ENCODE results near the gene TSPAN11. TPM values are rescaled to one million over a fixed set of nuclear protein-coding genes. Genes with fewer than 3 reads are reported as not detected.

Gene TSPAN11
- total RNA-seq, 1 experiment from 2014 or later, result 4.6 TPM

DNA sequence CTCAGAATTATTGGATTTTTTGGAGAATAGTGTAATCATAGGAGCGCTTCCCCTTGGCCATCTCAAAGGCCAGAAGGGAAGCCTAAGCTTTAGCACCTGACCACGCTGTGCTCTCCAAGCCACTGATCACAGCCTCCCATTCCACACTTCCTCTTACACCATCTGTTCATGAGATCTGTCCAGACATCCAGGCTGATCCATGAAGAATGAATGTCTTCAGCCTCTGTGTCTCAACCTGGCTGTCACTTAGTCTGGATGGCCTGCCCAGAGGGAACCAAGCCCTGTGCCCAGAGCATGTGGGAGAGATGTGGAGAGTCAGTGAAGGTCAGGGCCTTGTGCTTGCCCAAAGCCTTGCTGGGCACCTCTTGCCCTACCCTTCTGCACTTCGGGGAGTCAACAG is 40.5 kb downstream of the TSPAN11 start:
- no peak for TF ChIP-seq NR3C1 (CRISPR knock-in tag; conservative IDR thresholded peaks at IDR 0.05; ENCODE audit: low read depth)
- no peak for TF ChIP-seq JAZF1 (CRISPR knock-in tag; IDR thresholded peaks at IDR 0.05)
- no peak for TF ChIP-seq IRF2 (CRISPR knock-in tag; IDR thresholded peaks at IDR 0.05; ENCODE audit: borderline replicate concordance, low read depth)
- TF ChIP-seq, protein P1, sequence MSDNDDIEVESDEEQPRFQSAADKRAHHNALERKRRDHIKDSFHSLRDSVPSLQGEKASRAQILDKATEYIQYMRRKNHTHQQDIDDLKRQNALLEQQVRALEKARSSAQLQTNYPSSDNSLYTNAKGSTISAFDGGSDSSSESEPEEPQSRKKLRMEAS (CRISPR knock-in tag; IDR thresholded peaks at IDR 0.05), result no peak
- TF ChIP-seq ZNF671 (CRISPR knock-in tag; IDR thresholded peaks at IDR 0.05), result no peak
- TF ChIP-seq, protein P2, sequence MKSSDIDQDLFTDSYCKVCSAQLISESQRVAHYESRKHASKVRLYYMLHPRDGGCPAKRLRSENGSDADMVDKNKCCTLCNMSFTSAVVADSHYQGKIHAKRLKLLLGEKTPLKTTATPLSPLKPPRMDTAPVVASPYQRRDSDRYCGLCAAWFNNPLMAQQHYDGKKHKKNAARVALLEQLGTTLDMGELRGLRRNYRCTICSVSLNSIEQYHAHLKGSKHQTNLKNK (CRISPR knock-in tag; IDR thresholded peaks at IDR 0.05), result no peak
- TF ChIP-seq, protein P3, sequence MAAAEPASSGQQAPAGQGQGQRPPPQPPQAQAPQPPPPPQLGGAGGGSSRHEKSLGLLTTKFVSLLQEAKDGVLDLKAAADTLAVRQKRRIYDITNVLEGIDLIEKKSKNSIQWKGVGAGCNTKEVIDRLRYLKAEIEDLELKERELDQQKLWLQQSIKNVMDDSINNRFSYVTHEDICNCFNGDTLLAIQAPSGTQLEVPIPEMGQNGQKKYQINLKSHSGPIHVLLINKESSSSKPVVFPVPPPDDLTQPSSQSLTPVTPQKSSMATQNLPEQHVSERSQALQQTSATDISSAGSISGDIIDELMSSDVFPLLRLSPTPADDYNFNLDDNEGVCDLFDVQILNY (CRISPR knock-in tag; IDR thresholded peaks at IDR 0.05), result no peak
- no peak for TF ChIP-seq GRHL2 (CRISPR knock-in tag; IDR thresholded peaks at IDR 0.05; ENCODE audit: insufficient replicate concordance, severe bottlenecking)
- no peak for TF ChIP-seq ETV6 (CRISPR knock-in tag; IDR thresholded peaks at IDR 0.05)
- no peak for TF ChIP-seq EMX1 (CRISPR knock-in tag; IDR thresholded peaks at IDR 0.05)
- TF ChIP-seq, protein P4, sequence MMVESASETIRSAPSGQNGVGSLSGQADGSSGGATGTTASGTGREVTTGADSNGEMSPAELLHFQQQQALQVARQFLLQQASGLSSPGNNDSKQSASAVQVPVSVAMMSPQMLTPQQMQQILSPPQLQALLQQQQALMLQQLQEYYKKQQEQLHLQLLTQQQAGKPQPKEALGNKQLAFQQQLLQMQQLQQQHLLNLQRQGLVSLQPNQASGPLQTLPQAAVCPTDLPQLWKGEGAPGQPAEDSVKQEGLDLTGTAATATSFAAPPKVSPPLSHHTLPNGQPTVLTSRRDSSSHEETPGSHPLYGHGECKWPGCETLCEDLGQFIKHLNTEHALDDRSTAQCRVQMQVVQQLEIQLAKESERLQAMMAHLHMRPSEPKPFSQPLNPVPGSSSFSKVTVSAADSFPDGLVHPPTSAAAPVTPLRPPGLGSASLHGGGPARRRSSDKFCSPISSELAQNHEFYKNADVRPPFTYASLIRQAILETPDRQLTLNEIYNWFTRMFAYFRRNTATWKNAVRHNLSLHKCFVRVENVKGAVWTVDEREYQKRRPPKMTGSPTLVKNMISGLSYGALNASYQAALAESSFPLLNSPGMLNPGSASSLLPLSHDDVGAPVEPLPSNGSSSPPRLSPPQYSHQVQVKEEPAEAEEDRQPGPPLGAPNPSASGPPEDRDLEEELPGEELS (CRISPR knock-in tag; IDR thresholded peaks at IDR 0.05), result no peak
- TF ChIP-seq RORB (CRISPR knock-in tag; IDR thresholded peaks at IDR 0.05), result no peak
- TF ChIP-seq, protein P5, sequence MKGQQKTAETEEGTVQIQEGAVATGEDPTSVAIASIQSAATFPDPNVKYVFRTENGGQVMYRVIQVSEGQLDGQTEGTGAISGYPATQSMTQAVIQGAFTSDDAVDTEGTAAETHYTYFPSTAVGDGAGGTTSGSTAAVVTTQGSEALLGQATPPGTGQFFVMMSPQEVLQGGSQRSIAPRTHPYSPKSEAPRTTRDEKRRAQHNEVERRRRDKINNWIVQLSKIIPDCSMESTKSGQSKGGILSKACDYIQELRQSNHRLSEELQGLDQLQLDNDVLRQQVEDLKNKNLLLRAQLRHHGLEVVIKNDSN (CRISPR knock-in tag; IDR thresholded peaks at IDR 0.05), result no peak
- no peak for TF ChIP-seq NFE2L1 (CRISPR knock-in tag; IDR thresholded peaks at IDR 0.05)
- TF ChIP-seq, protein P6, sequence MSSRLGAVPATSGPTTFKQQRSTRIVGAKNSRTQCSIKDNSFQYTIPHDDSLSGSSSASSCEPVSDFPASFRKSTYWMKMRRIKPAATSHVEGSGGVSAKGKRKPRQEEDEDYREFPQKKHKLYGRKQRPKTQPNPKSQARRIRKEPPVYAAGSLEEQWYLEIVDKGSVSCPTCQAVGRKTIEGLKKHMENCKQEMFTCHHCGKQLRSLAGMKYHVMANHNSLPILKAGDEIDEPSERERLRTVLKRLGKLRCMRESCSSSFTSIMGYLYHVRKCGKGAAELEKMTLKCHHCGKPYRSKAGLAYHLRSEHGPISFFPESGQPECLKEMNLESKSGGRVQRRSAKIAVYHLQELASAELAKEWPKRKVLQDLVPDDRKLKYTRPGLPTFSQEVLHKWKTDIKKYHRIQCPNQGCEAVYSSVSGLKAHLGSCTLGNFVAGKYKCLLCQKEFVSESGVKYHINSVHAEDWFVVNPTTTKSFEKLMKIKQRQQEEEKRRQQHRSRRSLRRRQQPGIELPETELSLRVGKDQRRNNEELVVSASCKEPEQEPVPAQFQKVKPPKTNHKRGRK (CRISPR knock-in tag; IDR thresholded peaks at IDR 0.05; ENCODE audit: borderline replicate concordance), result no peak
- TF ChIP-seq, protein P7, sequence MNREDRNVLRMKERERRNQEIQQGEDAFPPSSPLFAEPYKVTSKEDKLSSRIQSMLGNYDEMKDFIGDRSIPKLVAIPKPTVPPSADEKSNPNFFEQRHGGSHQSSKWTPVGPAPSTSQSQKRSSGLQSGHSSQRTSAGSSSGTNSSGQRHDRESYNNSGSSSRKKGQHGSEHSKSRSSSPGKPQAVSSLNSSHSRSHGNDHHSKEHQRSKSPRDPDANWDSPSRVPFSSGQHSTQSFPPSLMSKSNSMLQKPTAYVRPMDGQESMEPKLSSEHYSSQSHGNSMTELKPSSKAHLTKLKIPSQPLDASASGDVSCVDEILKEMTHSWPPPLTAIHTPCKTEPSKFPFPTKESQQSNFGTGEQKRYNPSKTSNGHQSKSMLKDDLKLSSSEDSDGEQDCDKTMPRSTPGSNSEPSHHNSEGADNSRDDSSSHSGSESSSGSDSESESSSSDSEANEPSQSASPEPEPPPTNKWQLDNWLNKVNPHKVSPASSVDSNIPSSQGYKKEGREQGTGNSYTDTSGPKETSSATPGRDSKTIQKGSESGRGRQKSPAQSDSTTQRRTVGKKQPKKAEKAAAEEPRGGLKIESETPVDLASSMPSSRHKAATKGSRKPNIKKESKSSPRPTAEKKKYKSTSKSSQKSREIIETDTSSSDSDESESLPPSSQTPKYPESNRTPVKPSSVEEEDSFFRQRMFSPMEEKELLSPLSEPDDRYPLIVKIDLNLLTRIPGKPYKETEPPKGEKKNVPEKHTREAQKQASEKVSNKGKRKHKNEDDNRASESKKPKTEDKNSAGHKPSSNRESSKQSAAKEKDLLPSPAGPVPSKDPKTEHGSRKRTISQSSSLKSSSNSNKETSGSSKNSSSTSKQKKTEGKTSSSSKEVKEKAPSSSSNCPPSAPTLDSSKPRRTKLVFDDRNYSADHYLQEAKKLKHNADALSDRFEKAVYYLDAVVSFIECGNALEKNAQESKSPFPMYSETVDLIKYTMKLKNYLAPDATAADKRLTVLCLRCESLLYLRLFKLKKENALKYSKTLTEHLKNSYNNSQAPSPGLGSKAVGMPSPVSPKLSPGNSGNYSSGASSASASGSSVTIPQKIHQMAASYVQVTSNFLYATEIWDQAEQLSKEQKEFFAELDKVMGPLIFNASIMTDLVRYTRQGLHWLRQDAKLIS (CRISPR knock-in tag; IDR thresholded peaks at IDR 0.05; ENCODE audit: borderline replicate concordance), result no peak
- no peak for TF ChIP-seq CDX4 (CRISPR knock-in tag; IDR thresholded peaks at IDR 0.05; ENCODE audit: borderline replicate concordance)
- TF ChIP-seq, protein P8, sequence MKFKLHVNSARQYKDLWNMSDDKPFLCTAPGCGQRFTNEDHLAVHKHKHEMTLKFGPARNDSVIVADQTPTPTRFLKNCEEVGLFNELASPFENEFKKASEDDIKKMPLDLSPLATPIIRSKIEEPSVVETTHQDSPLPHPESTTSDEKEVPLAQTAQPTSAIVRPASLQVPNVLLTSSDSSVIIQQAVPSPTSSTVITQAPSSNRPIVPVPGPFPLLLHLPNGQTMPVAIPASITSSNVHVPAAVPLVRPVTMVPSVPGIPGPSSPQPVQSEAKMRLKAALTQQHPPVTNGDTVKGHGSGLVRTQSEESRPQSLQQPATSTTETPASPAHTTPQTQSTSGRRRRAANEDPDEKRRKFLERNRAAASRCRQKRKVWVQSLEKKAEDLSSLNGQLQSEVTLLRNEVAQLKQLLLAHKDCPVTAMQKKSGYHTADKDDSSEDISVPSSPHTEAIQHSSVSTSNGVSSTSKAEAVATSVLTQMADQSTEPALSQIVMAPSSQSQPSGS (CRISPR knock-in tag; IDR thresholded peaks at IDR 0.05; ENCODE audit: borderline replicate concordance, low read depth), result no peak
- no peaks in the 10 kb centered on the region; the same call in 1 of the 2 replicates for H3K27me3 Mint-ChIP-seq (ENCODE audit: low read depth)
- no peak overlapping the region for H3K27ac Mint-ChIP-seq
- CTCF ChIA-PET, result interaction anchor here (1.6 kb wide), 1 partner anchor 116 kb away, joined by 13 read pairs; no protein-coding TSS in a partner anchor
- no peaks in the 10 kb centered on the region for H3K9me3 Mint-ChIP-seq
- H3K4me3 Mint-ChIP-seq, result no peak overlapping the region
- POLR2A ChIA-PET, result interaction anchor here (1.5 kb wide), 1 partner anchor 11 kb away, joined by 4 read pairs; no protein-coding TSS in a partner anchor
- H3K36me3 Mint-ChIP-seq, result no peaks in the 10 kb centered on the region
- DNase-seq (ENCODE audit: low spot score) (no peak), ATAC-seq (no peak)
- H3K4me1 Mint-ChIP-seq, result peaks cover 12% of the 10 kb centered on the region; the same call in 1 of the 2 replicates
